ENCODE results near the gene SPTLC3.

- TF ChIP-seq CTCF (IDR thresholded peaks at IDR 0.05) = no peak
- no peak for TF ChIP-seq POLR2A (IDR thresholded peaks at IDR 0.05)
These were observed 190.5 kb downstream of the SPTLC3 start for GRCh38 chr20:13199279-13199678.
